Transverse colon (tissue), 4 donors: ENCODE results near the gene STK24. TPM values are rescaled to one million over a fixed set of nuclear protein-coding genes. Genes with fewer than 3 reads are reported as not detected.
"Not testable (repeated sequence)": the region's sequence is repeated elsewhere in the genome, so short reads cannot be mapped to it uniquely, and the experiment has no call there.

Experiments
- DNase-seq: peaks from one replicate; pipeline ENCODE4 v3.0.0-alpha.2; 2019
- H3K27ac ChIP-seq, 4 donors: fragments of 200-600 bp; sonication (generic); 2 replicates each; pipeline ENCODE4 v1.5.1; 2016 to 2018; ENCODE audit warnings: inconsistent platforms in 4 of 4
- H3K27me3 ChIP-seq: fragments of 200-600 bp; sonication (generic); 2 replicates; pipeline ENCODE4 v1.5.1; 2017; ENCODE audit warnings: inconsistent platforms
- H3K36me3 ChIP-seq, 4 donors: fragments of 200-600 bp; sonication (generic); 2 replicates each; pipeline ENCODE4 v1.5.1; 2017 to 2019; ENCODE audit warnings: inconsistent platforms in 4 of 4
- H3K4me1 ChIP-seq, 4 donors: fragments of 200-600 bp; sonication (generic); 2 replicates each; pipeline ENCODE4 v1.5.1; 2017 to 2020; ENCODE audit warnings: inconsistent platforms in 4 of 4
- H3K4me3 ChIP-seq, 4 donors: fragments of 200-600 bp; sonication (generic); 1 replicate in 1 of 4; 2 replicates in 3 of 4; pipeline versions ENCODE4 v1.5.1 to v1.6.1; 2017 to 2019; ENCODE audit warnings: inconsistent platforms in 4 of 4
- H3K9me3 ChIP-seq, 2 donors: fragments of 200-600 bp; sonication (generic); 2 replicates each; pipeline ENCODE4 v1.5.1; 2017 to 2019; ENCODE audit warnings: inconsistent platforms in 2 of 2
- CTCF ChIP-seq, 5 experiments: fragments of 200-600 bp in 3 of 5; fragments of 450-650 bp in 2 of 5; sonication (generic) in 3 of 5; IDR thresholded peaks; 1 replicate in 2 of 5; 2 replicates in 3 of 5; pipeline ENCODE4 v1.5.1; 2016 to 2017; ENCODE audit warnings: antibody characterized with exemption in 5 of 5, inconsistent platforms in 3 of 5, mild to moderate bottlenecking in 2 of 5, moderate library complexity in 1 of 5
- EP300 ChIP-seq: sonication (generic); formaldehyde crosslinking; IDR thresholded peaks from one replicate; pipeline ENCODE4 v1.6.1; 2017; ENCODE audit warnings: antibody characterized with exemption, low read depth
- POLR2A ChIP-seq: fragments of 450-650 bp; IDR thresholded peaks from one replicate; pipeline ENCODE4 v1.6.1; 2016; ENCODE audit warnings: antibody characterized with exemption, mild to moderate bottlenecking, moderate library complexity
- POLR2AphosphoS5 ChIP-seq, 3 donors: sonication (generic); formaldehyde crosslinking; IDR thresholded peaks; one replicate each; pipeline ENCODE4 v1.6.1; 2016; ENCODE audit warnings: antibody characterized with exemption in 3 of 3
- WGBS, 2 donors: methylation state at CpG; one replicate each; pipeline ENCODE4 v1.1.5; 2018; ENCODE audit warnings: low coverage in 1 of 2; 5-methylcytosine and 5-hydroxymethylcytosine counted together
- in situ Hi-C, 4 donors: fragments of 200-750 bp; cut with MboI; loops; one replicate each; pipeline versions ENCODE4 v1.15.0 to v1.15.1; 2017; ENCODE audit warnings: low sequenced_read_pairs in 3 of 4, low pct_ligation_motif_present in 1 of 4, low pct_unique_long_range_greater_than_20kb in 1 of 4
- intact Hi-C: fragments of 100-400 bp; cut with DNase I; formaldehyde crosslinking; loops from one replicate; pipeline ENCODE4 v1.15.1; 2023; ENCODE audit warnings: low total_unique reads
- total RNA-seq, 4 donors: library from RNA; depleted of rRNA; stranded (reverse); fragments of >200 nt; gene quantifications; one replicate each; pipeline ENCODE4 v1.1.0, GENCODE V29; 2016

Gene STK24
- total RNA-seq, 4 donors from 2014 or later, result 87.2 to 152 (median 131) TPM

- peak overlapping the region in 3 of 4 donors; percentile 38 to 57 (median 43) for H3K27ac ChIP-seq
- no peaks in the 10 kb centered on the region for H3K27me3 ChIP-seq
- DNase-seq, result no peak
- H3K36me3 ChIP-seq, result no peaks in the 10 kb centered on the region
- H3K4me1 ChIP-seq, result peaks cover 0 to 7% (median 2%) of the 10 kb centered on the region in 4 donors
- intact Hi-C loops, result no loop called here
- no peaks in the 10 kb centered on the region for H3K9me3 ChIP-seq
- in situ Hi-C loops, result no loop called here
- TF ChIP-seq POLR2AphosphoS5 (IDR thresholded peaks at IDR 0.05) (no peak), CTCF (IDR thresholded peaks at IDR 0.05) (no peak), EP300 (no peak), POLR2A (no peak)
- WGBS, 2 donors, result 79 to 84% methylated on average over 2 of the region's 2 CpGs
- no peak overlapping the region for H3K4me3 ChIP-seq
Observed at GRCh38 chr13:98591721-98592361, 14.9 kb upstream of the STK24 start.

GRCh38 chr13:98590471-98590870 is 13.6 kb upstream of the STK24 start:
- H3K27me3 ChIP-seq, H3K4me1 ChIP-seq, DNase-seq, intact Hi-C loops, H3K36me3 ChIP-seq, H3K27ac ChIP-seq, in situ Hi-C loops, H3K4me3 ChIP-seq, H3K9me3 ChIP-seq: not testable (repeated sequence)
- 97 to 100% methylated on average over 3 to 6 of the region's 6 CpGs for WGBS, 2 donors

DNA sequence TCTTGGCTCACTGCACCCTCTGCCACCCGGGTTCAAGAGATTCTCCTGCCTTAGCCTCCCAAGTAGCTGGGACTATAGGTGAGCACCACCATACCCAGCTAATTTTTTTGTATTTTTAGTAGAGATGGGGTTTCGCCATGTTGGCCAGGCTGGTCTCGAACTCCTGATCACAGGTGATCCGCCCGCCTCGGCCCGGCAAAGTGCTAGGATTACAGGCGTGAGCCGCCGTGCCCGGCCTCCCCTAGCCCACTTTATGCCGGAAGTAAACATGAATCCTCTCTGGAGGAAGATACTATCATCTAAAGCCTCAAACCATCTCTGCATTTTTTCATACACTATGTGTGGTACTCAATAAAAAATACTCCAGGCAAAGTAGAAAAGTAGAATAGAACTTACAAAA is 12.6 kb upstream of the STK24 start:
- H3K27me3 ChIP-seq, H3K4me3 ChIP-seq, intact Hi-C loops, H3K27ac ChIP-seq, H3K9me3 ChIP-seq, H3K36me3 ChIP-seq, DNase-seq: not testable (repeated sequence)
- 93 to 100% methylated on average over 1 to 12 of the region's 12 CpGs for WGBS, 2 donors
- in situ Hi-C loops, result loop anchor here in 1 of 4 donors (10.0 kb wide), 1 partner anchor 115 kb away; no protein-coding TSS in a partner anchor
- peaks cover 3 to 16% (median 12%) of the 10 kb centered on the region in 4 donors for H3K4me1 ChIP-seq

- no peak for DNase-seq
Observed at GRCh38 chr13:98586400-98587345, 9.8 kb upstream of the STK24 start.

More at GRCh38 chr13:98586400-98587345, 9.8 kb upstream of the STK24 start:
- H3K4me1 ChIP-seq, result peaks cover 3 to 19% (median 15%) of the 10 kb centered on the region in 4 donors
- H3K9me3 ChIP-seq, result no peaks in the 10 kb centered on the region
- intact Hi-C loops, result no loop called here
- TF ChIP-seq POLR2AphosphoS5 (IDR thresholded peaks at IDR 0.05) (no peak), POLR2A (no peak), EP300 (no peak), CTCF (IDR thresholded peaks at IDR 0.05) (no peak)
- H3K4me3 ChIP-seq, result no peak overlapping the region
- WGBS, 2 donors, result 89 to 90% methylated on average over 2 to 4 of the region's 4 CpGs
- no peaks in the 10 kb centered on the region for H3K36me3 ChIP-seq
- peak overlapping the region in 2 of 4 donors; percentile 4 to 17 for H3K27ac ChIP-seq
- in situ Hi-C loops, result loop anchor here in 1 of 4 donors (10.0 kb wide), 1 partner anchor 112 kb away; no protein-coding TSS in a partner anchor
- H3K27me3 ChIP-seq, result no peaks in the 10 kb centered on the region
